HL-60 (cell line): ENCODE measurements around the gene NOTCH2.

Experiments
- DNase-seq, 2 experiments: peaks; one replicate each; pipeline ENCODE4 v3.0.0-alpha.2; 2010 to 2020; ENCODE audit warnings: low read depth in 1 of 2, low spot score in 1 of 2
- H3K27ac ChIP-seq: fragments of 250-450 bp; sonication (Bioruptor Pico); replicated peaks from 2 replicates; pipeline ENCODE4 v1.5.1; 2020; ENCODE audit warnings: mild to moderate bottlenecking, moderate library complexity
- H3K27me3 ChIP-seq: fragments of 250-450 bp; sonication (Bioruptor Pico); 2 replicates; pipeline ENCODE4 v1.5.1; 2021; ENCODE audit warnings: mild to moderate bottlenecking, moderate library complexity; ENCODE audit not compliant: insufficient read depth, poor library complexity, severe bottlenecking
- H3K4me3 ChIP-seq: replicated peaks from 2 replicates; pipeline ENCODE4 v1.5.1; 2011; ENCODE audit warnings: mild to moderate bottlenecking, control low read depth, low read length; ENCODE audit not compliant: insufficient read depth
- CTCF ChIP-seq: IDR thresholded peaks from one replicate; pipeline ENCODE4 v1.5.1; 2011; ENCODE audit warnings: low read length, control low read depth, inconsistent platforms; ENCODE audit not compliant: insufficient read depth
- GABPA ChIP-seq: IDR thresholded peaks from 2 replicates; pipeline ENCODE4 v1.6.1; 2012; ENCODE audit warnings: low read depth
- POLR2AphosphoS5 ChIP-seq: IDR thresholded peaks from 2 replicates; pipeline ENCODE4 v1.6.1; 2012; ENCODE audit warnings: low read depth
- REST ChIP-seq: IDR thresholded peaks from 2 replicates; pipeline ENCODE4 v1.6.1; 2012; ENCODE audit warnings: low read depth; ENCODE audit not compliant: insufficient replicate concordance
- SPI1 ChIP-seq: IDR thresholded peaks from 2 replicates; pipeline ENCODE4 v1.6.1; 2012; ENCODE audit warnings: low read depth, mild to moderate bottlenecking, borderline replicate concordance

Gene NOTCH2

GRCh38 chr1:119964673-119965363 lies 104.6 kb downstream of the NOTCH2 start:
- no peak for DNase-seq
- TF ChIP-seq POLR2AphosphoS5 = no peak
- TF ChIP-seq GABPA = no peak
- no peak for TF ChIP-seq CTCF
- no peak for TF ChIP-seq SPI1
- TF ChIP-seq REST = no peak

GRCh38 chr1:119962296-119962968 lies 107.0 kb downstream of the NOTCH2 start:
- Histone ChIP-seq H3K27ac (no peak overlapping the region), H3K27me3 (no peaks in the 10 kb centered on the region), H3K4me3 (no peak overlapping the region)
- no peak for TF ChIP-seq POLR2AphosphoS5
- no peak for TF ChIP-seq REST
- no peak for DNase-seq

More at GRCh38 chr1:119964673-119965363, 104.6 kb downstream of the NOTCH2 start:
- Histone ChIP-seq H3K4me3 (no peak overlapping the region), H3K27me3 (no peaks in the 10 kb centered on the region), H3K27ac (no peak overlapping the region)

GRCh38 chr1:119960501-119960900 lies 109.0 kb downstream of the NOTCH2 start:
- TF ChIP-seq CTCF = no peak
- TF ChIP-seq REST = no peak
- TF ChIP-seq SPI1 = no peak
- TF ChIP-seq GABPA = no peak
- TF ChIP-seq POLR2AphosphoS5 = no peak
- no peak overlapping the region for H3K4me3 ChIP-seq
- DNase-seq = no peak
- no peaks in the 10 kb centered on the region for H3K27me3 ChIP-seq
- no peak overlapping the region for H3K27ac ChIP-seq
